ENCODE results near the gene CSMD2.

DNA sequence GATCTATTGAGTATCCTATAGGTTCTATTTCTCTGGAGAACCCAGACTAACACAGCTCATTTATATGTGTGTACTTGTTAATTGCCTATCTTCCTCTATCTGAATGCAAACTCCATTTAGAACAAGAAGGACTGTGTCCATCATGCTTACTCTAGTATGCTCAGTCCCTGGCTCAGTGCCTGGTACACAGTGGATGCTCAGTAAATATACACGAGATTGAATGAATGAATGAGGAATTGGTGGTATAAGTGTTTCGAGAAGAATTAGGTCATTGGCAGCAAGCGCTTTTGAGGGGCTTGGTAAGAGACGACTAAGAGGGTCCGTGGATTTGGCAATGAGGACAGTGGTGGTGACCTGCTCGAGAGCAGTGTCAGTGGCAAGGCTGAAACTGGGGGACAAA, 112.5 kb downstream of the CSMD2 start:
- TF ChIP-seq, protein P1, sequence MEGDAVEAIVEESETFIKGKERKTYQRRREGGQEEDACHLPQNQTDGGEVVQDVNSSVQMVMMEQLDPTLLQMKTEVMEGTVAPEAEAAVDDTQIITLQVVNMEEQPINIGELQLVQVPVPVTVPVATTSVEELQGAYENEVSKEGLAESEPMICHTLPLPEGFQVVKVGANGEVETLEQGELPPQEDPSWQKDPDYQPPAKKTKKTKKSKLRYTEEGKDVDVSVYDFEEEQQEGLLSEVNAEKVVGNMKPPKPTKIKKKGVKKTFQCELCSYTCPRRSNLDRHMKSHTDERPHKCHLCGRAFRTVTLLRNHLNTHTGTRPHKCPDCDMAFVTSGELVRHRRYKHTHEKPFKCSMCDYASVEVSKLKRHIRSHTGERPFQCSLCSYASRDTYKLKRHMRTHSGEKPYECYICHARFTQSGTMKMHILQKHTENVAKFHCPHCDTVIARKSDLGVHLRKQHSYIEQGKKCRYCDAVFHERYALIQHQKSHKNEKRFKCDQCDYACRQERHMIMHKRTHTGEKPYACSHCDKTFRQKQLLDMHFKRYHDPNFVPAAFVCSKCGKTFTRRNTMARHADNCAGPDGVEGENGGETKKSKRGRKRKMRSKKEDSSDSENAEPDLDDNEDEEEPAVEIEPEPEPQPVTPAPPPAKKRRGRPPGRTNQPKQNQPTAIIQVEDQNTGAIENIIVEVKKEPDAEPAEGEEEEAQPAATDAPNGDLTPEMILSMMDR (conservative IDR thresholded peaks at IDR 0.05; ENCODE audit: low read depth in 2 of 2) = no peak
- TF ChIP-seq EZH2 (IDR thresholded peaks at IDR 0.05; ENCODE audit: low read depth, unreplicated experiment) = no peak
- TF ChIP-seq POLR2AphosphoS5 (IDR thresholded peaks at IDR 0.05; ENCODE audit: low read depth) = no peak
- TF ChIP-seq, protein P2, sequence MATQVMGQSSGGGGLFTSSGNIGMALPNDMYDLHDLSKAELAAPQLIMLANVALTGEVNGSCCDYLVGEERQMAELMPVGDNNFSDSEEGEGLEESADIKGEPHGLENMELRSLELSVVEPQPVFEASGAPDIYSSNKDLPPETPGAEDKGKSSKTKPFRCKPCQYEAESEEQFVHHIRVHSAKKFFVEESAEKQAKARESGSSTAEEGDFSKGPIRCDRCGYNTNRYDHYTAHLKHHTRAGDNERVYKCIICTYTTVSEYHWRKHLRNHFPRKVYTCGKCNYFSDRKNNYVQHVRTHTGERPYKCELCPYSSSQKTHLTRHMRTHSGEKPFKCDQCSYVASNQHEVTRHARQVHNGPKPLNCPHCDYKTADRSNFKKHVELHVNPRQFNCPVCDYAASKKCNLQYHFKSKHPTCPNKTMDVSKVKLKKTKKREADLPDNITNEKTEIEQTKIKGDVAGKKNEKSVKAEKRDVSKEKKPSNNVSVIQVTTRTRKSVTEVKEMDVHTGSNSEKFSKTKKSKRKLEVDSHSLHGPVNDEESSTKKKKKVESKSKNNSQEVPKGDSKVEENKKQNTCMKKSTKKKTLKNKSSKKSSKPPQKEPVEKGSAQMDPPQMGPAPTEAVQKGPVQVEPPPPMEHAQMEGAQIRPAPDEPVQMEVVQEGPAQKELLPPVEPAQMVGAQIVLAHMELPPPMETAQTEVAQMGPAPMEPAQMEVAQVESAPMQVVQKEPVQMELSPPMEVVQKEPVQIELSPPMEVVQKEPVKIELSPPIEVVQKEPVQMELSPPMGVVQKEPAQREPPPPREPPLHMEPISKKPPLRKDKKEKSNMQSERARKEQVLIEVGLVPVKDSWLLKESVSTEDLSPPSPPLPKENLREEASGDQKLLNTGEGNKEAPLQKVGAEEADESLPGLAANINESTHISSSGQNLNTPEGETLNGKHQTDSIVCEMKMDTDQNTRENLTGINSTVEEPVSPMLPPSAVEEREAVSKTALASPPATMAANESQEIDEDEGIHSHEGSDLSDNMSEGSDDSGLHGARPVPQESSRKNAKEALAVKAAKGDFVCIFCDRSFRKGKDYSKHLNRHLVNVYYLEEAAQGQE (IDR thresholded peaks at IDR 0.05; ENCODE audit: unreplicated experiment) = no peak
- TF ChIP-seq CREB1 (CRISPR knock-in tag; IDR thresholded peaks at IDR 0.05; ENCODE audit: low read depth) = no peak
